Vagina (tissue), 2 donors: ENCODE results near the gene IQSEC3. TPM values are rescaled to one million over a fixed set of nuclear protein-coding genes. Genes with fewer than 3 reads are reported as not detected.
"Not testable (repeated sequence)": the region's sequence is repeated elsewhere in the genome, so short reads cannot be mapped to it uniquely, and the experiment has no call there.

Experiments
- DNase-seq, 2 donors: peaks; one replicate each; pipeline ENCODE4 v3.0.0-alpha.2; 2017; ENCODE audit errors: extremely low spot score in 2 of 2
- H3K27ac ChIP-seq: fragments of 200-600 bp; sonication (generic); one replicate; pipeline ENCODE4 v1.5.1; 2019
- H3K27me3 ChIP-seq: fragments of 200-600 bp; sonication (generic); one replicate; pipeline ENCODE4 v1.5.1; 2019
- H3K36me3 ChIP-seq, 2 donors: fragments of 200-600 bp; sonication (generic); one replicate each; pipeline ENCODE4 v1.5.1; 2017 to 2019
- H3K4me1 ChIP-seq: fragments of 200-600 bp; sonication (generic); one replicate; pipeline ENCODE4 v1.5.1; 2019
- H3K4me3 ChIP-seq, 2 donors: fragments of 200-600 bp; sonication (generic); 1 replicate in 1 of 2; 2 replicates in 1 of 2; pipeline ENCODE4 v1.5.1; 2016 to 2019
- H3K9me3 ChIP-seq: fragments of 200-600 bp; sonication (generic); one replicate; pipeline ENCODE4 v1.5.1; 2019
- POLR2A ChIP-seq, 2 donors: fragments of 450-650 bp; IDR thresholded peaks; one replicate each; pipeline ENCODE4 v1.6.1; 2017; ENCODE audit warnings: antibody characterized with exemption in 2 of 2, mild to moderate bottlenecking in 2 of 2, moderate library complexity in 2 of 2
- POLR2AphosphoS5 ChIP-seq, 2 donors: sonication (generic); formaldehyde crosslinking; IDR thresholded peaks; one replicate each; pipeline ENCODE4 v1.9.0; 2017; ENCODE audit warnings: antibody characterized with exemption in 2 of 2, mild to moderate bottlenecking in 2 of 2, low read depth in 1 of 2; ENCODE audit not compliant: insufficient read depth in 1 of 2
- intact Hi-C: fragments of 100-400 bp; cut with DNase I; formaldehyde crosslinking; loops from one replicate; pipeline ENCODE4 v1.15.1; 2023
- total RNA-seq: library from RNA; depleted of rRNA; stranded (reverse); fragments of >200 nt; gene quantifications from one replicate; pipeline ENCODE4 v1.2.3, GENCODE V29; 2016
- TF ChIP-seq, protein P1 (sequence below), 3 experiments: fragments of 450-650 bp in 2 of 3; fragments of 200-600 bp in 1 of 3; sonication (generic) in 1 of 3; IDR thresholded peaks; one replicate each; pipeline ENCODE4 v1.5.1; 2017 to 2019; ENCODE audit warnings: antibody characterized with exemption in 3 of 3, mild to moderate bottlenecking in 2 of 3, moderate library complexity in 2 of 3

Gene IQSEC3
- total RNA-seq, 1 donor from 2014 or later = 1.7 TPM

DNA sequence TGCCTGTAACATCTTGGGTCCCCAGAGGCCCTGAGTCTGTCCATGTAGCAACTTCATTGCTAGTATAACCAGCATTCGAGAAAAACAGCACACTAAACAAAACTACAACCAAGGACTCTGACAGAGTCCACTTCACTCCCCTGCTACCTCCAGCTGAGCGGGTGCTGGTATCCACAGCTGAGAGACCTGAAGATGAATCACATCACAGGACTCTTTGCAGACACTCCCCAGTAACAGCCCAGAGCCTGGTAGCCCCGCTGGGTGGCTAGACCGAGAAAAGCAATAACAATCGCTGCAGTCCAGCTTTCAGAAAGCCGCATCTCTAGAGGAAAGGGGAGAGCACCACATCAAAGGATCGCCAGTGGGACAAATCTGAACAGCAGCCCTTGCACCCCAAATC, 9.0 kb upstream of the IQSEC3 start:
- intact Hi-C loops = no loop called here
- Histone ChIP-seq H3K4me3 (no peak overlapping the region), H3K36me3 (no peaks in the 10 kb centered on the region), H3K4me1 (no peaks in the 10 kb centered on the region), H3K27me3 (no peaks in the 10 kb centered on the region), H3K9me3 (no peaks in the 10 kb centered on the region), H3K27ac (no peak overlapping the region)
- no peak for DNase-seq
- no peak for TF ChIP-seq POLR2A (IDR thresholded peaks at IDR 0.05)
- no peak for TF ChIP-seq POLR2AphosphoS5 (IDR thresholded peaks at IDR 0.05; ENCODE audit: insufficient read depth in 1 of 2, low read depth in 1 of 2)
- TF ChIP-seq, protein P1, sequence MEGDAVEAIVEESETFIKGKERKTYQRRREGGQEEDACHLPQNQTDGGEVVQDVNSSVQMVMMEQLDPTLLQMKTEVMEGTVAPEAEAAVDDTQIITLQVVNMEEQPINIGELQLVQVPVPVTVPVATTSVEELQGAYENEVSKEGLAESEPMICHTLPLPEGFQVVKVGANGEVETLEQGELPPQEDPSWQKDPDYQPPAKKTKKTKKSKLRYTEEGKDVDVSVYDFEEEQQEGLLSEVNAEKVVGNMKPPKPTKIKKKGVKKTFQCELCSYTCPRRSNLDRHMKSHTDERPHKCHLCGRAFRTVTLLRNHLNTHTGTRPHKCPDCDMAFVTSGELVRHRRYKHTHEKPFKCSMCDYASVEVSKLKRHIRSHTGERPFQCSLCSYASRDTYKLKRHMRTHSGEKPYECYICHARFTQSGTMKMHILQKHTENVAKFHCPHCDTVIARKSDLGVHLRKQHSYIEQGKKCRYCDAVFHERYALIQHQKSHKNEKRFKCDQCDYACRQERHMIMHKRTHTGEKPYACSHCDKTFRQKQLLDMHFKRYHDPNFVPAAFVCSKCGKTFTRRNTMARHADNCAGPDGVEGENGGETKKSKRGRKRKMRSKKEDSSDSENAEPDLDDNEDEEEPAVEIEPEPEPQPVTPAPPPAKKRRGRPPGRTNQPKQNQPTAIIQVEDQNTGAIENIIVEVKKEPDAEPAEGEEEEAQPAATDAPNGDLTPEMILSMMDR (IDR thresholded peaks at IDR 0.05) = no peak

DNA sequence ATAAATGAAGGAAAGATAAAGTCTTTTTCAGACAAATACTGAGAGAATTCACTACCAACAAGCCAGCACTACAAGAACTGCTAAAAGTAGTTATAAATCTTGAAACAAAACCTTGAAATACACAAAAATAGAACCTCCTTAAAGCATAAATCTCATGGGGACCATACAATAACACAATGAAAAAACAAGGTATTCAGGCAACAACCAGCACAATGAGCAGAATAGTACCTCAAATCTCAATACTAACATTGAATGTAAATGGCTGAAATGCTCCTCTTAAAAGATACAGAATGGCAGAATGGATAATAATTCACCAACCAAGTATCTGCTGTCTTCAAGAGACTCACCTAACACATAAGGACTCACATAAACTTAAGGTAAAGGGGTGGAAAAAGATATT, 7.7 kb upstream of the IQSEC3 start:
- TF ChIP-seq POLR2A (IDR thresholded peaks at IDR 0.05) (no peak), POLR2AphosphoS5 (IDR thresholded peaks at IDR 0.05; ENCODE audit: insufficient read depth in 1 of 2, low read depth in 1 of 2) (no peak)
- TF ChIP-seq, protein P1 (IDR thresholded peaks at IDR 0.05) = no peak
- no peaks in the 10 kb centered on the region for H3K36me3 ChIP-seq
- DNase-seq = no peak
- intact Hi-C loops = no loop called here
- no peaks in the 10 kb centered on the region for H3K9me3 ChIP-seq
- H3K4me1 ChIP-seq = no peaks in the 10 kb centered on the region
- no peak overlapping the region for H3K4me3 ChIP-seq
- H3K27ac ChIP-seq = no peak overlapping the region
- no peaks in the 10 kb centered on the region for H3K27me3 ChIP-seq

DNA sequence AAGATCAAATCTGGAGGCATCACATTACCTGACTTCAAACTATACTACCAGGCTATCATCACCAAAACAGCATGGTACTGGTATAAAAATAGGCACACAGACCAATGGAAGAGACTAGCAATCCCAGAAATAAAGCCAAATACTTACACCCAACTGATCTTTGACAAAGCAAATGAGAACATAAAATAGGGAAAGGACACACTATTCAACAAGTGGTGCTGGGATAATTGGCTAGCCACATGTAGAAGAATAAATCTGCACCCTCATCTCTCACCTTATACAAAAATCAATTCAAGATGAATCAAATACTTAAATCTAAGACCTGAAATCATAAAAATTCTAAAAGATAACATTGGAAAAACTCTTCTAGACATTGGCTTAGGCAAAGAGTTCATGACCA, 4.7 kb upstream of the IQSEC3 start:
- H3K36me3 ChIP-seq, H3K27me3 ChIP-seq, H3K4me1 ChIP-seq, H3K9me3 ChIP-seq, DNase-seq, H3K27ac ChIP-seq, intact Hi-C loops, H3K4me3 ChIP-seq: not testable (repeated sequence)

DNA sequence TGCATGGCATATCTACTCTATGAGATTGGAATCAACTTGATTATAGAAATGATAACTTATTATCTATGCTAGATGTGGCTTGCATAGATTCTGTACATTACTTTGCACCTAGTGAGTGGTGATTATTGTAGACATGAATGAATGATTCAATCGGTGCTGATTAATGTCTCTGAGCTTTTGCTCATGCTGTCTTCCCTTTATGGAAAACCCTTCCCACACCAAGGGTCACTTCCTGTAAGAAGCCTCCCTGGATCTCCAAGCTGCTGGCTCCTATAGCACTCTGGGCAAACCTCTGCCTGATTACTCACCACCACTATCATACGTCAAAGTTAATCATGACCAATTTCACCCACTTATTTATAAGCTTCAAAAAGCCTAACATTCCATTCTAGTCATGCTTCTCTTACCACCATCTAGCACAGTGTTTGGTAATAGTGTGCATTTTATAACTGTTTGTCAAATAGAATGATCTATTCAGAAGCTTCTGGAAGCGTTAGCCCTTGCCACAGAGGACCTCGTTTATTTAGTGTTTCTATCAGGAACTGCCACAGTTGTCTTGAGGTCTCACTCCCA, 990 bp upstream of the IQSEC3 start:
- H3K4me1 ChIP-seq, intact Hi-C loops, DNase-seq: not testable (repeated sequence)

DNA sequence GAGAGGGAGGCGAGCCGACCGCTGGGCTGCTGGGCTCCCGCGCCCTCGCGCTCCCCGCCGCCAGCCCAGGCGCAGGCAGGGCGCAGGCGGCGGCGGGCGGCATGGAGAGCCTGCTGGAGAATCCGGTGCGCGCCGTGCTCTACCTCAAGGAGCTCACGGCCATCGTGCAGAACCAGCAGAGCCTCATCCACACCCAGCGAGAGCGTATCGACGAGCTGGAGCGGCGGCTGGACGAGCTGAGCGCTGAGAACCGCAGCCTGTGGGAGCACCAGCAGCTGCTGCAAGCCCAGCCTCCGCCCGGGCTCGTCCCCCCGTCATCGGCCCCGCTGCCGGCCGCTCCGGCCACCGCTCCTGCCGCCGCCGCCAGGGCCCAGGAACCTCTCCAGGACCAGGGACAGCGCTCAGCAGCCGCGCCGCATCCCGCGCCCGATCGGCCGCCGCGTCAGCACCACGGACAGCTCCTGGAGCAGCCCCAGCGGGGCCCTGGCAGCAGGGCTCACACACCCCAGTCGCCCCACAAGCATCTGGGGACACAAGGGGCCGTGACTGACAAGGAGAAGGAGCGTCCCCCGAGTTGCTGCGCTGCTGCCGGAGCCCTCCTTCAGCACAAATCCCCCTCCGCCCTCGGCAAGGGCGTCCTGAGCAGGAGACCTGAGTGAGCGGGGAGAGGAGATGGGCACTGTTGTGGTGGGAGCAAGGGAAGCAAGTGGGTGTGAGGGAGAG, 376 bp downstream of the IQSEC3 start:
- H3K4me1 ChIP-seq, H3K9me3 ChIP-seq, H3K27me3 ChIP-seq, H3K4me3 ChIP-seq, DNase-seq, intact Hi-C loops, H3K27ac ChIP-seq, H3K36me3 ChIP-seq: not testable (repeated sequence)

More for the DNA sequence above, 990 bp upstream of the IQSEC3 start:
- H3K4me3 ChIP-seq, H3K36me3 ChIP-seq, H3K27ac ChIP-seq, H3K9me3 ChIP-seq, H3K27me3 ChIP-seq: not testable (repeated sequence)

DNA sequence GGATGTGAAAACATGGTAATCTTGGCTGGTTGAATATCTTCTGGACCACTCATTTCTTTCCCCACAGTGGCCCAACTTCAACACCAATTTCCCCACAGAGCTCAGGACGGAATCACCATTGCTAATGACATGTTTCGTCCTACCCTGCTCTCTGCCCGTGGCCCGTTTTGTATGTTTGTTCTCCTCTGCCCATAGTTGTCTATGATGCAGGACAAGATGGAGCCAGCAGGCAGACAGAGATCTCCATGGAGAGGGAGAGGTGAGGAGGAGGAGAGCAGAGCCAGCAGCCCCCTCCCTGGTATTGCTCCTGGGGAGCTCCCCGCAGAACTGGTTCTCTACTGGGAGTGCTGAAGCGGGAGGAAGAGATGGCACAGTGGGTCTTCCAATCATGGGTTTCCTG, 3.1 kb downstream of the IQSEC3 start:
- H3K4me1 ChIP-seq, H3K4me3 ChIP-seq, H3K27me3 ChIP-seq, H3K9me3 ChIP-seq, intact Hi-C loops, H3K36me3 ChIP-seq, H3K27ac ChIP-seq: not testable (repeated sequence)
- peak in 1 of 2 donors; percentile 74 for DNase-seq

DNA sequence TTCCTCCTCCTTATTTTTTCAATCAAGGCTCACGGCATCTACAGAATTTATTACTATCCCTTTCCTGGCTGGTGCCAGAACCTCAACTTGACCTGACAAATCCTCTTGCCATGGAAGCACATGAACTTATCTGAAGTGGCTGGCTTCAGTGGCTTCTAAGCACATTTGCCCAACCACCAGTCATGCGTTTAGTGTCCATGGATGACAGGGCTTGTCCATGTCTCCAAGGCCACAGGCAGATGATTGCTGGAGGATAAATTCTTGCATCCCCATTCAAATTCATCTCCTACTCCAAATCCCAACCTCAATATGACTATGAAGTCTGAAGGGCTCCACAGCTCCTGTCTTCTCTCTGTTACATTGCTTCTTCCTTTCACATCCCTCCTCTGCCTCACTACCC, 4.0 kb downstream of the IQSEC3 start:
- peak in 1 of 2 donors; percentile 78 for DNase-seq
- H3K36me3 ChIP-seq, intact Hi-C loops, H3K4me3 ChIP-seq, H3K27me3 ChIP-seq, H3K27ac ChIP-seq, H3K9me3 ChIP-seq, H3K4me1 ChIP-seq: not testable (repeated sequence)

DNA sequence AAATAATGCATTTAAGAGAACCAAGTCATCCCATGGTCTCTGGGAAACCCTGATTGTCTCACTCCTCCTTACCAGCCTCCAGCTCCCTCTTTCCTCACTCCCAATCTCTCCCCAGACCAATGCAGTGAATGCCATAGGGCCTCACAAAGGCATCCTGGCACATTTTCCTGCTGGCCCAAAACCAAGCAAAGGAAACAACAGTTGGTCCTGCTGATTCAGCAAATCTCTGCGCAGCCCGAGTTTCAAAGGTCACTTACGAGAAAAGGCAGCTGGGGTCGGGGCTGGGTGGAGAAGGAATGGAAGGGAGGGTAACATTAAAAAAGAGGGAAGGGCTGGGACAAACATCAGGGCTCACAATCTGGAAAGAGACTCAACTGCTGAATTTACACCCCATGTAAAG, 5.5 kb downstream of the IQSEC3 start:
- H3K9me3 ChIP-seq, H3K27ac ChIP-seq, H3K4me3 ChIP-seq, H3K27me3 ChIP-seq, H3K4me1 ChIP-seq, intact Hi-C loops, H3K36me3 ChIP-seq: not testable (repeated sequence)
- peak in 1 of 2 donors; percentile 47 for DNase-seq

DNA sequence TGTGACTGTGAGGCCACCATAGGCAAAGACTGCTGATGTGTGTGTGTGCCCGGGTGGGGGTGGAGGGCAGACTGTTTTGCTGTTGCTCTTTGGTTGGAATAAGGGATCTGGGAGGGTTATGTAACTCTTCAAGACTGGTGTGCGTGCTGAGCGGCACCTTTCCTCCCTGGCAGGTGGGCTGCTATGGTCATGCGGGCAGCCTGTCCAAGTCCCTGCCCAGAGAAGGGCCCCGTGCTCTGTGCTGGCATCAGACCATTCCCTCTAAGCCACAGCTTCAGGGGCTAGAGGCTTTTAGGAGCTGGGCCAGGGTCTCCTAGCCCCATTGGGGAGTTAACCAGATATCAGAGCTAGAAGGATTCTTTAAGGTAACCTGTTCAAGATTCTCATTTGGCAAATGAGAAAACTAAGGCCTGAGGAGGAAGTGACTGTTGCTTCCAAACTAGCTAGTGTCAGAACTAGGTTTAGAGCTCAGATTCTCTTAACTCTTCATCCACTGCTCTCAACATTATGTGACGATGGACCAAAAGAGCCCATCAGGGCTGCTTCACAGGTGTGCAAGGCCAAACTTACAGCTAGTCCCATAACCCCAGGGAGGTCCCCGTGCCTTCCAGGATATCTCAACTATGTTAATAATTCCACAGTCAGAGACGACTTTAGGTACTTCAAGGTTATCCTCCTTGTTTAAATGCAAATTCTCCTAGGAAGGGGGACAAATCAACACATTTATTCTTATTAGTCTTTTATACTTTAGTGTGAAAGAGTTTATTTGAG, 8.0 kb downstream of the IQSEC3 start:
- H3K27ac ChIP-seq, H3K36me3 ChIP-seq, H3K9me3 ChIP-seq, H3K4me3 ChIP-seq, H3K4me1 ChIP-seq, intact Hi-C loops, H3K27me3 ChIP-seq: not testable (repeated sequence)
- DNase-seq = peak in 1 of 2 donors; percentile 83

DNA sequence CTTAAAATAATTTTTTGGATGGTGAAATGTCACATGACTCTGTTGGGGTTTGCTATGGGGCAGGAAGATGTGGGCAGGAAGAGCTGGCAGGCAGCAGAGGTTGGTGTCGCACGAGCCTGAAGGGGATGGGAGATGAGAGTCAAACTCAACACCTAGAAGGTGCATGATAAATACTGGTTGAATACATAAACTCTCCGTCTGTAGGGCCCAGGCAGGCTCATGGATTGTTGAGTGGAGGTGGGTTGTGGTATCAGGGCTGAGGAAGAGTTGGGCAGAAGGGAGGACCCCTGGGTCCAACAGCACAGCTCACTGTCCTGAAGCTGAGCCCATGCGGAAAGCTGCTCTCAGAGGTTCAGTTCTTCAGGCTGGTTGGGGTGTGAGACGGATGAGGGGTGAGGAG, 9.0 kb downstream of the IQSEC3 start:
- DNase-seq = peak in 1 of 2 donors; percentile 29
- intact Hi-C loops, H3K4me1 ChIP-seq, H3K27ac ChIP-seq, H3K4me3 ChIP-seq, H3K9me3 ChIP-seq, H3K27me3 ChIP-seq, H3K36me3 ChIP-seq: not testable (repeated sequence)

DNA sequence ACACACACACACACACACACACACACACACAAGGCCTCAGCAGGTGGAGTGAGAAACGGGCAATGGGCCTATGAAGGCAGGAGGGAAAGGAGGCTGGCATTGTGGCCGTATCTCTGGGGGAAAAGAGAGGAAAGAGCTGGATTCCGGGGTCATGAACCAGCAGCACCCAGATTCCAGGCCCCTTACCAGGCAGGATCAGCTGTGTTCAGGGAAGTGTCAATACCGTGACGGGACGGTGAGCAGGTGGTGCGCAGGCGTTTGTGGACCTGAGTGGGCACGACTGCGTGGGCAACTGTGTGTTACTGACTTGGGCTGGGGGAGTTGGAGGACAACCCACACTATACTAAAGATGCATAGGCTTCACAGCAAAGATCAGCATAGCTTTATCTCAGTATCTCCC, 9.5 kb downstream of the IQSEC3 start:
- H3K27ac ChIP-seq, H3K4me1 ChIP-seq, intact Hi-C loops, H3K4me3 ChIP-seq, H3K36me3 ChIP-seq, H3K27me3 ChIP-seq, H3K9me3 ChIP-seq: not testable (repeated sequence)
- DNase-seq = peak in 1 of 2 donors; percentile 54
